CD4-positive, alpha-beta T cell (primary cell): ENCODE measurements around the gene CMSS1. TPM values are rescaled to one million over a fixed set of nuclear protein-coding genes. Genes with fewer than 3 reads are reported as not detected.
A peak's percentile ranks its signal among the peaks of the same experiment; 100 is the strongest.

ENCODE experiments used
- ATAC-seq: fragments of 200-7000 bp; cut with Tn5 transposase; one replicate; pipeline ENCODE4 v1.10.0; 2022; ENCODE audit warnings: mild to moderate bottlenecking; ENCODE audit not compliant: poor library complexity
- CTCF ChIA-PET: fragments of 350-600 bp; sonication (Branson Sonifier 250); formaldehyde crosslinking; loops from one replicate; lab custom pipeline; 2021; ENCODE audit warnings: antibody characterized with exemption, inconsistent platforms; lab: Charles Lee
- POLR2A ChIA-PET: fragments of 350-600 bp; sonication (Branson Sonifier 250); formaldehyde crosslinking; loops from one replicate; lab custom pipeline; 2021; ENCODE audit warnings: antibody characterized with exemption, inconsistent platforms; lab: Charles Lee
- DNase-seq, 14 experiments: peaks; one replicate each; pipeline ENCODE4 v3.0.0-alpha.2; 2013 to 2020; ENCODE audit warnings: mixed read lengths in 2 of 14
- H3K27ac ChIP-seq, 2 donors: one replicate each; pipeline versions ENCODE4 v1.5.1 to v1.7.0; 2013; ENCODE audit warnings: low read length in 2 of 2, low read depth in 1 of 2, mild to moderate bottlenecking in 1 of 2
- H3K27me3 ChIP-seq, 2 experiments: 1 replicate in 1 of 2; 2 replicates in 1 of 2; pipeline versions ENCODE4 v1.6.1 to v1.7.0; 2013; ENCODE audit warnings: low read length in 2 of 2, control low read depth in 1 of 2, mild to moderate bottlenecking in 1 of 2, moderate library complexity in 1 of 2; ENCODE audit not compliant: insufficient read depth in 2 of 2, control insufficient read depth in 1 of 2
- H3K36me3 ChIP-seq: one replicate; pipeline ENCODE4 v1.6.1; 2013; ENCODE audit warnings: low read length, control low read depth; ENCODE audit not compliant: insufficient read depth
- H3K4me1 ChIP-seq: one replicate; pipeline ENCODE4 v1.6.1; 2013; ENCODE audit warnings: low read length, control low read depth; ENCODE audit not compliant: insufficient read depth
- H3K4me3 ChIP-seq: one replicate; pipeline ENCODE4 v1.5.1; 2013; ENCODE audit warnings: mild to moderate bottlenecking, low read length, moderate library complexity
- H3K9me3 ChIP-seq, 2 experiments: 1 replicate in 1 of 2; 2 replicates in 1 of 2; pipeline versions ENCODE4 v1.6.1 to v1.7.0; 2013; ENCODE audit warnings: low read length in 2 of 2, mild to moderate bottlenecking in 2 of 2, control low read depth in 1 of 2, moderate library complexity in 1 of 2; ENCODE audit not compliant: control insufficient read depth in 1 of 2, insufficient read depth in 1 of 2
- H3K27ac Mint-ChIP-seq: one replicate; pipeline ENCODE4 v1.8.0; 2020; ENCODE audit warnings: mixed read lengths
- H3K27me3 Mint-ChIP-seq: one replicate; pipeline ENCODE4 v1.8.0; 2021; ENCODE audit warnings: mixed read lengths
- H3K36me3 Mint-ChIP-seq: one replicate; pipeline ENCODE4 v1.8.0; 2021; ENCODE audit warnings: low read depth, mixed read lengths
- H3K4me1 Mint-ChIP-seq: one replicate; pipeline ENCODE4 v1.8.0; 2021; ENCODE audit warnings: low read depth, mixed read lengths
- H3K4me3 Mint-ChIP-seq: one replicate; pipeline ENCODE4 v1.8.0; 2020; ENCODE audit warnings: mild to moderate bottlenecking, mixed read lengths
- H3K9me3 Mint-ChIP-seq: one replicate; pipeline ENCODE4 v1.8.0; 2020; ENCODE audit warnings: mixed read lengths
- CTCF ChIP-seq: fragments of 200-600 bp; IDR thresholded peaks from one replicate; pipeline ENCODE4 v1.8.0; 2022; ENCODE audit warnings: antibody characterized with exemption, mild to moderate bottlenecking
- intact Hi-C, 2 experiments: fragments of 100-400 bp; cut with DNase I in 1 of 2; cut with micrococcal nuclease in 1 of 2; formaldehyde crosslinking; loops; one replicate each; pipeline versions ENCODE4 v1.15.1 to v1.9.0; 2023 to 2025; cut with DNase I, micrococcal nuclease
- total RNA-seq, 174 experiments: library from RNA in 2 of 174; stranded (reverse) in 2 of 174; gene quantifications; one replicate each; pipeline ENCODE4 v1.2.3 and lab custom pipeline; 2021 to 2026

CMSS1 gene
- total RNA-seq, 2 experiments from 2014 or later: 12.2 TPM

- ATAC-seq: peak; percentile 39
- Mint-ChIP-seq H3K27ac (no peak overlapping the region), H3K4me3 (no peak overlapping the region), H3K4me1 (peaks cover 25% of the 10 kb centered on the region), H3K27me3 (no peaks in the 10 kb centered on the region), H3K36me3 (no peaks in the 10 kb centered on the region), H3K9me3 (no peaks in the 10 kb centered on the region)
- no peak overlapping the region for H3K27ac ChIP-seq
- H3K4me1 ChIP-seq: peaks cover 3% of the 10 kb centered on the region
- intact Hi-C loops: no loop called here
- DNase-seq: peak in 1 of 14 experiments; percentile 33
- ChIA-PET CTCF (interaction anchor here (1.5 kb wide), 1 partner anchor 8 kb away, joined by 4 read pairs; no protein-coding TSS in a partner anchor), POLR2A (interaction anchor here (0.6 kb wide), 1 partner anchor 13 kb away, joined by 3 read pairs; no protein-coding TSS in a partner anchor)
- H3K27me3 ChIP-seq: no peaks in the 10 kb centered on the region
- no peaks in the 10 kb centered on the region for H3K9me3 ChIP-seq
- no peak overlapping the region for H3K4me3 ChIP-seq
- no peak for TF ChIP-seq CTCF
- no peaks in the 10 kb centered on the region for H3K36me3 ChIP-seq
Observed at GRCh38 chr3:99884484-99884883, 66.8 kb downstream of the CMSS1 start.

- no peaks in the 10 kb centered on the region for H3K27me3 Mint-ChIP-seq
- ChIA-PET CTCF (no interaction called here), POLR2A (no interaction called here)
- H3K4me1 Mint-ChIP-seq: peaks cover 25% of the 10 kb centered on the region
- intact Hi-C loops: no loop called here
- H3K9me3 Mint-ChIP-seq: no peaks in the 10 kb centered on the region
- Histone ChIP-seq H3K4me1 (peaks cover 3% of the 10 kb centered on the region), H3K36me3 (no peaks in the 10 kb centered on the region), H3K9me3 (no peaks in the 10 kb centered on the region), H3K27ac (no peak overlapping the region), H3K4me3 (no peak overlapping the region), H3K27me3 (no peaks in the 10 kb centered on the region)
- DNase-seq: no peak
- H3K36me3 Mint-ChIP-seq: no peaks in the 10 kb centered on the region
- H3K4me3 Mint-ChIP-seq: no peak overlapping the region
- ATAC-seq: no peak
- H3K27ac Mint-ChIP-seq: no peak overlapping the region
- TF ChIP-seq CTCF: no peak
Observed at GRCh38 chr3:99885085-99885484, 67.4 kb downstream of the CMSS1 start.

- Mint-ChIP-seq H3K9me3 (no peaks in the 10 kb centered on the region), H3K36me3 (no peaks in the 10 kb centered on the region), H3K27ac (no peak overlapping the region), H3K4me3 (peak overlapping the region; percentile 16), H3K4me1 (peaks cover 25% of the 10 kb centered on the region), H3K27me3 (no peaks in the 10 kb centered on the region)
- no peak for ATAC-seq
- Histone ChIP-seq H3K4me1 (peaks cover 3% of the 10 kb centered on the region), H3K27ac (no peak overlapping the region), H3K4me3 (no peak overlapping the region), H3K27me3 (no peaks in the 10 kb centered on the region), H3K36me3 (no peaks in the 10 kb centered on the region), H3K9me3 (no peaks in the 10 kb centered on the region)
- DNase-seq: no peak
- ChIA-PET CTCF (no interaction called here), POLR2A (no interaction called here)
- intact Hi-C loops: no loop called here
- TF ChIP-seq CTCF: no peak
Observed at GRCh38 chr3:99885851-99886250, 68.2 kb downstream of the CMSS1 start.
